NOMO-1 (cell line): Measurements from ENCODE around the gene DHRS1.

Experiments used
- DNase-seq, 2 experiments: peaks; one replicate each; lab custom pipeline; 2025; ENCODE audit not compliant: unreplicated experiment in 2 of 2; lab: John Stamatoyannopoulos, UW

The DHRS1 gene

DNA sequence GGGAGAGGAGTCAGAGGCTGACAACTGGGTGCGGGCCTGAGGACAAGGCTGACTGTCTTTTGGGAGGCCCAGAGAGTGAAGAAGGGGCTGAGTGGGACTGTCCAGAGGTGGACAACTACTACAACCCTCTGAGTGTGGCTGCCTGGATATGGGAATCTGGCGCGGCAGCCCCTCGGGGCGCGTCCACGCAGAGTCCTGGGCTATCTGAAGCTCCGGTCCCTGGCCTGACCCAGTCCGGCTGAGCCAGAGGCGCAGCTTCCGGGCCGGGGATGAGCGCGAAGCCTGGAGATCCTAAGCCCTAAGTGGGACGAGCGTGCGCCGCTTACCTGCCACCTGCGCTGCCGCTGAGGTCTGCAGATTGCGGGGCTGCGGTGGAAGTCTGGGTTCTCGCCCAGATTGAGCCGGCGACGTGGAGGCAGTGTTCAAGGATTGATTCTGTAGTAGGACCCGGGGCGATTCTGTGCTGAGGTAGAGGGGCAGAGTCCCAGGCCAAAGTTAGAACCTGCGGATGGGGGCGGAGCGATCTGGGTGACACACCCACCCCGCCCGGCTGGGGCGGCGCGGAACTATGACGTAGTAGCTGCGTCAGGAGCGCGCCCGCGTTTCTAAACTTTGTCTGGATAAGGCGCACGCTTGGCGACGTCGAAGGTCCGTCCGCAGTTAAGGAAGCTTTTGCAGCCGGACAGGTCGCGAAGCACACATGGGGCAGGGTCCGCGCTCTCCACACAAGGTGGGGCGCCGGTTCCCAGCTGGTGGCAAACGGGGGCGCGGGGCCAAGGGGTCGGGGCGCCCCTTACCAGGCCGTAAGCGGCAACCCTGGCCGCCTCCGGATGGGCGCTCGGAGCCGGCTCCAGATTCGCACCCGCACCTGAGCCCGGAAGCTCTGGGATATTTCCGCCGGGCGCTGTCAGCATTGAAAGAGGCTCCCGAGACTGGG lies at the start of gene DHRS1, which contains the start of gene NOP9:
Gene DHRS1 (minus strand): TSS at position 526 of the 937 bp plus-strand sequence. CDS start 674 bp downstream, outside the sequence.
Gene NOP9 (plus strand): TSS at position 596 of the 937 bp plus-strand sequence. CDS start 105 bp downstream, at position 701.
- peak; percentile 83 to 88 for DNase-seq

DNA sequence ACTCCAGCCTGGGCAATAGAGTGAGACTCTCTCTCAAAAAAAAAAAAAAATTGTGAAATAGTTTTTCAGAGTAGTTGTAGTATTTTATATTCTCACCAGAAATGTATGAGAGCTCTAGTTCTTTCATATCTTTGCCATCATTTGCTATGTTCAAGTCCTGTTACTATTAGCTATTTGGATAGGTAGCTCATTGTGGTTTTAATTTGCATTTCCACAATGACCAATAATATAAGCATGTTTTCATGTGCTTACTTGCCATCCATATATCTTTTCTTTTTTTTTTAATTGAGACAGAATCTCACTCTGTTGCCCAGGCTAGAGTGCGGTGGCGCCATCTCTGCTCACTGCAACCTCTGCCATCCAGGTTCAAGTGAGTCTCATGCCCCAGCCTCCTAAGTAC lies 48.6 kb upstream of the DHRS1 start:
- no peak for DNase-seq

DNA sequence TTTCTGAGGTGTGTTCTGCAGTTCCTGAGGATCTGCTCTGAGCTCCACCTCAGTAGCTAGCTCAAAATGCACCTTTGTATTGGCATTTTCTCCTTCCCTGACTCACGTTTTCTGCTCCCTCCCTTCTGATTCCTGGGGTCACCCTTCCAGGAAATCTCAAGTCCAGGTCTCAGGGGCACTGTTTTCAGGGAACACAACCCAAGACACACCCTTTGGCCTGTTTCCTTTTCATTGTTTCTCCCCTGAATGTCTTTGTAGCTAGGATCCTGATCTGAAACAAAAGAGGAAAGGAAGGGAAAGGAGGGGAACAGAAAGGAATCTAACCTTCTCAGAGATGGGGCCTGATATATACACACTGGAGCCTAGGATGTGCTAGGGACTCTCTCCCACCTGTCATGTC lies 47.6 kb upstream of the DHRS1 start:
- no peak for DNase-seq

DNA sequence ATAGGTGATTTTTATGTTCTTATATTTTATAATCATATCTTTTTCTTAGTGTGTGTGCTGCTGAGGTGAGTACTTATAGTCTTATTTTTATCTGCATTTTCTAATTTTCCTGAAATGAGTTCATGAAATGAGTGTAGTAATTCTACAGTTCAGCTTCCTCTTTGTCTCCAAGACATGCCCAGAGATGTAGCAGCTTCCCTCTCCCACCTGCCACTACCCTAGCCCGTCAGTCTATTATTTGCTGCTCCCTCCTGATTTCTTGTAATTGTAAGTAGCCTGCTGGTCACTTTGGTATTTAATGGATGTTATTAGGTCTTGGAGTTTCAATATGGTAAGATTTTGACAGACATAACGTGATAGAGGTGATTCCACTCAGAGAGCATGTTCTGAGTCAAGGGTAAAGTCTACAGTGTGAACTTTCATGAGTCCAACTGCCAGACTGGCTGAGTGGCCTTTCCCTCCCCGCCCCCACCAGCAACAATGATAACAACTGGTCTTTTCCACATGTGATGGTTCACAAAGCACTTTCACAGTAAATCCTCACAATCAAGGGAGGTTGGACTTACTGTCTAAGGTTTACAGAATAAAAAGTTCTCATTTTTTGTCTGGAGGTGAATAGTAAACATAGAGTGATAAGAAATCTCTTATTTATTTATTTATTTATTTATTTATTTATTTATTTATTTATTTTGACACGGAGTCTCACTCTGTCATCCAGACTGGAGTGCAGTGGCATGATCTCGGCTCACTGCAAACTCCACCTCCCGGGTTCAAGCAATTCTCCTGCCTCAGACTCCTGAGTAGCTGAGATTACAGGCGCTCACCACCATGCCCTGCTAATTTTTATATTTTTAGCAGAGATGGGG lies 44.4 kb upstream of the DHRS1 start:
- peak in 1 of 2 experiments; percentile 40 for DNase-seq

DNA sequence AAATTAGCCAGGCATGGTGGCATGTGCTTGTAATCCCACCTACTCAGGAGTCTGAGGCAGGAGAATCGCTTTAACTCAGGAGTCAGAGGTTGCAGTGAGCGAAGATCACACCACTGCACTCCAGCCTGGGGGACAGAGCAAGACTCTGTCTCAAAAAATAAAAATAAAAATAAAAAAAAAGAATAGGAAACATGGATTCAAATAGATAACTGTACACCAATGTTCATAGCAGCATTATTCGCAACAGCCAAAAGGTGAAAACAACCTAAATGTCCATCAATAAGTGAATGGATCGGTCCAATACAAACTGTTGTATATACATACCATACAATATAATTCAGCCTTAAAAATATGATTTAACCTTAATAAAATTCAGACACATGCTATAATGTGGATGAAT lies 43.3 kb upstream of the DHRS1 start:
- DNase-seq, result no peak

DNA sequence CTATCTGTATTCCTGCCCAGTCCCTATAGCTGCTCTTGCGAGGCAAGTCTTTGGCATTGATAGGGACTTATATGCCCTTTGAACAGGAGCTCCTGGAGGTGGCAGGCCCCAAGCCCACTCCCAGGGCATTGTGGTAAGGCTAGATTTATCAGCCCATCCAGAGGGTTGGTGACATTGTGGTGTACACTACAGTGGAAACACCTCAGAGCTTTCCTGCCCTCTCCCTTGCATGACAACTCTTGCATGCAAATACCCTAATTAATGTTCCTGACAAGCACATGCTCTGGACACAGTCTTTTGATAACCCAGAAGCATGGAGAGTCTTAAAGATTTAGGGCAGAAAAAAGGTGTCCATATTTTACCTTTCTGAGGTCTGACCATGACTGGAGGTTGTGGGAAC lies 41.0 kb upstream of the DHRS1 start:
- no peak for DNase-seq

DNA sequence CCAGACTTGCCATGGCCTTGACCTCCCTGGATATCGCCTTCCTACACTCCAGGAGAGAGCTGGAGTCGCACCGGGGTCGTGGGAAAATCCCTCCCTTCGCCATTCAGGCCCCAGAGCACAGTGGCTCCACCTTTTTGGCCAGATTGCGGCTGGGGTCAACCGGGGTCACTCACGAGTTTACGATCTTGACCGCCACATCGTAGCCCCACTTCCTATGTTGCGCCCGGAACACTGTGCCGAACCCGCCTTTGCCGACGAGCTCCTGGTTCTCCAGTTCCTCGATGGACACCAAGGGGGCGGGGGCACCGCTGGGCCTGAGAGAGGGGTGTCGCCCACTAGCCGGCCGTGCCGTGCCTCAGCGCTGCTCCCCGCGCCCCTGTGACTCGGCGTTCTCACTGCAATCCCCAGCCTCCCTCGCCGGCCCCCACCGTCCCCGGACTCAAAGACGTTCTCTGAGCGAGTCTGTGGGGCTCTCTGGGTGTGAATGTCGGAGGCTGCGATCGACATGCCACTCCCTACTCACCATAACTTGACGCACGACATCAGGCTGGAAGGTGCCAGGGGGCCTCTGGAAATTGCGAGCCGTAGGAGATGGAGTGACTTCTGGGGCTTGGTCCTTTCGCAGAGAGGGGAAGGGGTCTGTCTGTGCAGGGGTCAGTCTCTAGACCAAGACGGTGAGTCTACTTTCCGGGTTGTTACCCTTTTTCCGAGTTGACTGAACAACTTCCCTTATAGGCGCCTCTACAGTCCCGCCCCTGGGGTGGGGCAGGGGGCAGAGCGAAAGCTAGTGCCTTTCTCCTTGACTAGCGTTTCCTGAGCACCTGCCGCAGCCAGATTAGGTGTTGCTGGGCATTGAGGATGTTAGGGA lies 39.9 kb upstream of the DHRS1 start, which contains the start of gene RIPK3:
Gene RIPK3 (minus strand): TSS at position 708 of the 868 bp plus-strand sequence. CDS start 165 bp downstream, at position 543.
- peak; percentile 74 to 76 for DNase-seq

DNA sequence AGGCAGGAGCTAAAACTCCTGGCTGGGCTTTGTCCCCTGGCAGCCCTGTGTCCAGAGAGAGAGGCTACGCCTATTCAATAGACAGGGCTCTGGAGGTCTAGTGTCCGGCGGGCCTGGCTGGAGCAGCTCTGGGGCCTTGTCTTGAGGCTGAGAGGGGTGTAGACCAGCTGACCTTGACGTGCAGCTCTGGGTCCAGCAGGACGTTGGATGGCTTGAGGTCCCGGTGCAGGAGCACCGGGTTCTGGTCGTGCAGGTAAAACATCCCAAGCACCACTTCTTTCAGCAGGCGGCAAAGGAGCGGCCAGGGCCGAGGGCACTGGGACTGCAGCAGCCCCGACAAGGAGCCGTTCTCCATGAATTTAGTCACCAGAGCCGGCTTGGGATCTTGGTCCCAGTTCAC lies 39.3 kb upstream of the DHRS1 start:
- no peak for DNase-seq

DNA sequence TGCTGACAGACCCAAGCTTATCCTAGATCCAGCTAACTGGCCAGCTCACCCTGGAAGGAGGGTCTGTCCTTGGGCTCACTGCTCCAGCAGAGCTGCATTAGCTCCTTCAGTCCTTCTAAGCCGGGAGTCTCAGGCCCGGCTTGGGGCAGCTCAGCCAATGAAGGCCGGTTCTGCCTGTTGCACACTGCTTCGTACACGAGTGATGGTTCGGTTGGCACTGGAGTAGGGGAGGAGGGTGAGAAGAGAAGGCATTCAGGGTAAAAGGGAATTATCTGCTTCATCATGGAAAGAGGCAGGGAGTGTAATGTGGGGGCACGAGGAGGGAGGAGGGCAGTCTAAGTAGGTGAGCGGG lies 38.2 kb upstream of the DHRS1 start:
- DNase-seq, result no peak

DNA sequence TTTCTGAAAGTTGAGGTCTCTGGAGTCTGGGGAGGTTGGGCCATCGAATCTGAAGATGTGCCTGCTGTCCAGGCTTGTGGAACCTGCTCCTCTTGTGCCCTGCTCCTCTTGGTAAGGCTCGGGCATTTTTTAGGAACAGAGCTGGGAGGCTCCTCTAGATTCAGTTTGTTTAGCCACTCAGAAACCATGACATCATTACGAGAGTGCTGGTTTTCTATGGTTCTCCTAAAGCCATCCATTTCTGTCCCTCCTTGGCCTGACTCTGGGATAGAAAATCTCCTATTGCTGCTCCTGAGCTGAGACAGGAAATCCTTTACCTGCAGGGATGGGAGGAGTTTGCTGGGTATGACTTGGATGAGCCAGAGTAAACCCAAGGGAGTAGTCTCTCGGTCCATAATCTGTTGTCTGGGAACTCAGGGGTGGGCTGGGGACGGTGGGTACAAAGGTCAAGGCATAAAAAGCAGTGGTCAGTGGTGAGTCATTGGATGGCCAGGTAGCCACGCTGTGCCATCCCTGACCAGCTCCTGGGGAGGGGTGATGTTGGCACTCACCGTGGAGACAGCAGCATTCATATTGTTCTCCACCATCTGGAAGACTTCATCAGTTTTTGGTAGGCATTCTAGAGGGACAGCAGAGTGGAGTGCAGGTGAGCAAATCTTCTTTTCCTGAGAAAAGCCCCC lies 37.7 kb upstream of the DHRS1 start:
- no peak for DNase-seq

DNA sequence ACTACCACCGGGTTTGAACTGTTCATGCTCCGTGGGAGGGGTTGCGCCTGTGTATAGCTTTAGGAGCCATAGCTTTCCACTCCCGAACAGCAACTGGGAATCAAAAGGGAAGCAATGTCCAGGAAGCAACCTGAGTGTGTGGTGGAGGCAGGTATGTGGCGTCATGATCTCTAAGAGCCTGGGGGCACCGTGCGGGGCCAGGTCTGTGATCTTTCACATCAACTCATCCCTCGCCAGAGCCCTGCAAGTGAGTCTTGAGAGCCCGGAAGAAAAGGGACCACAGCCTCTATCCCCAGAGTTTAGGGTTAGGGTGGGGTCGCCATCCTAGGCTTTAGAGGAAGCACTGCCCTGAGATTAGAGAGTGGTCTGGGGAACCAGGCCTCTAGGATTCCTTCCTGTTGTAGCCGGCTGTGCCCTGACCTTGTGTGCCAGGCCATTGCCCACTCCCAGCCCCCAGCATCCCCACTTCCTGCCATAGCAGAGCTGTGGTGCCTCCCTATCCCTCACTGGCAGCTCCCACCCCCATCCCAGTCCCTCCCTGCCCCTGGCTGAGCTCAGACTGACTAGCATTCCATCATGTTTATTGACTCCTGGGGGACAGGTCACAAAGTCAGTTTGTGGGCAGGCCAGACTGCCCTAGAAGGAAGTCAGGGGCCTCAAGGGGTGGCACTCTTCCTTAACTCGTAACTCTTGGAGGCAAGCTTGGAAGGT lies 36.0 kb upstream of the DHRS1 start:
- DNase-seq, result peak; percentile 50 to 58

DNA sequence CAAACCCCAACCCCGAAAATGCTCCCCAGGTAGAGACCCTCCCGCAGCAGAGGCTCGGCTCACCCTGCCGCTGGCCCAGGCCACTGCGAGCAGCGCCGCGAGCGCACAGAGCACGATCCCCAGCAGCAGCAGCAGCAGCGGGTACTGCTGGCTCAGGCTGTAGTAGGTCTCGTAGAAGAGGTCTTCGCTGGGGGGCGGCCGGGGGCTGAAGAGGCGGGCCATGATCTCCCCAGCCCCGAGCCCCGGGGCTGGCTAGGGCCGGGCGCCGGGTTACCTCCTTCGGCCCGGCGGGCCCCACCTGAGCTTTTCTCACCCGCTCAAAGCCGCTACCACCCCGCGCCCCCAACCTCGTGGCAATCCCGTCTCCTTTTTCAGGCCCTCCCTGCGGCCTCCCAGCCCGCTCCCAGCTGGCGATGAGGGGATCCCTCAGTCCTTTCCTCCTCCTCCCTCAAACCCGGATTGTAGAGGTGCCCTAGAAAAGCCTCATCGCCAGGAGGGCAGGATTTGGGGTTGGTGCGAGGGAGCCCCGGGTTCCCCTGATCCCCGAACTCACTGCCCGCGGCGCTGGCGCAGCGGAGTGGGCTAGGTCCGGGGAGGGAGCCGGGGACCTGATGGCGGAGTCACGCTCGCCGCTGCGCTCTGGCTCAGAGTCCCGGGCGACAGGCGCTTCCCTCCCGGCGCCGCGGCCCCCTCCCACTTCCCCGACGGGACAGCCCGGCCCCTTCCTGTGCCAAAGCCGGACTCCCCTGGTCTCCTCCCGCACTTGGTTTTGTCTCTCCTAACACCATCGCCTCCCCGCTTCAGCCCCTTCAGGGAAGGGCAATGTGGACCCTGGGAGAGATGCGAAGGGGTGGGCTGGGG lies 35.1 kb upstream of the DHRS1 start, which contains the start of gene ADCY4:
Gene ADCY4 (minus strand): TSS at position 641 of the 861 bp plus-strand sequence. CDS start 419 bp downstream, at position 222.
- DNase-seq, result no peak

DNA sequence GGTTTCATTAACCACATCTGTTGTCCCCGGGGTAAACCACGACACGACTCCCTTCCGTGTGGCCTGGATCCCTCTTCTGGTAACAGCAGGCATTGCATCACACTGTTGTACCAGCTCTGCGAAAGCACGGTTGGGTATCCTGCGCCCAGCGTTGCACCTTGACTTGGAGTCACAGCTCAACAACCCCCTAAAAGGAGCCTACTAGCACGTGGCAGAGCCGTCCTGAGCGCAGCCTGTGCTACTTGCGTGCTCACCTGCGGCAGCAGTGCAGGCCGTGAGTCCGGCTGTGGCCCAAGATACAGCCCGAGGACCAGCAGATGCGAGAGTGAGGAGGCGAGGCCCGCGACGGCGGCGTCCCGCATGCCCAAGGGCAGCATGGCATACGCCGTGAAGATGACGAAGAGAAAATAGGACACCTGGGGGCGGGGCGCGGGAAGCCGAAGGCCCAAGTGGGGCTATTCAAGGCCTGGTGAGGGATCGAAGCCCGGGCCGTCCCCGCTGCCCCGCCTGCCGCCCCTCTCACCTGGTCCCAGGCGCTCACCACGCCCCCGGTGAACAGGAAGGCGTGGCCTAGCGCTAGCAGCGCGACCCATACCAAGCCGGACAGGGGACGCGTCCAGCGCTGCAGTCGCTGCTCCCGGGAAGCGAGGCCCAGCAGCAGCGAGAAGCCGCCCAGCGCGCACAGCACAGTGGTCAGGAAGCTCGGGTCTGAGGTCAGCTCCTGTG lies 32.9 kb upstream of the DHRS1 start:
- peak; percentile 39 to 76 for DNase-seq

DNA sequence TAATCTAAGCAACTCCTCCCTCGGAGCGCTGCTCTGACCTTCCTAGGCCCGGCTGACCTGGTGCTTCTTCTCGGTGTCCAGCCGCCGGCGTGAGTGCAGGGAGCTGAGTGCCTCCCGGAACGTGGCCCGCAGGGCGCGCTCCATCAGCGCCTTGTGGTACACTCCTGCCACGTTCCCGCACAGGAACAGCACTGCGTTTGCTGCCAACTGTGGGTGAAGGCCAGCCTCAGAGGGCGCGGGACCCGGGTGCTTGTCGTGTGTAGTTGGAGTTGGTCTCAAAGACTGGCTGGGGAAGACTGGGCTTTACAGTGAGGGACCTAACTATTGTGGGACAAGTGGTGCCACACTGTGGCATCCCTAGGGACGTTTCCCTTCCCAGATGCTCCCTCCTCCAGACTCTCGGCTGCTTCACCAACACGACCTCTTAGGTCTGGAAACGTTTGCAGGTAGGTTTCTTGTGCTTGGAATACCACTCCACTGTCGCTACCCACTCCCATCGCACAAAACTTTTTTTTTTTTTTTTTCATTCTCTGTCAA lies 32.2 kb upstream of the DHRS1 start:
- DNase-seq, result no peak

DNA sequence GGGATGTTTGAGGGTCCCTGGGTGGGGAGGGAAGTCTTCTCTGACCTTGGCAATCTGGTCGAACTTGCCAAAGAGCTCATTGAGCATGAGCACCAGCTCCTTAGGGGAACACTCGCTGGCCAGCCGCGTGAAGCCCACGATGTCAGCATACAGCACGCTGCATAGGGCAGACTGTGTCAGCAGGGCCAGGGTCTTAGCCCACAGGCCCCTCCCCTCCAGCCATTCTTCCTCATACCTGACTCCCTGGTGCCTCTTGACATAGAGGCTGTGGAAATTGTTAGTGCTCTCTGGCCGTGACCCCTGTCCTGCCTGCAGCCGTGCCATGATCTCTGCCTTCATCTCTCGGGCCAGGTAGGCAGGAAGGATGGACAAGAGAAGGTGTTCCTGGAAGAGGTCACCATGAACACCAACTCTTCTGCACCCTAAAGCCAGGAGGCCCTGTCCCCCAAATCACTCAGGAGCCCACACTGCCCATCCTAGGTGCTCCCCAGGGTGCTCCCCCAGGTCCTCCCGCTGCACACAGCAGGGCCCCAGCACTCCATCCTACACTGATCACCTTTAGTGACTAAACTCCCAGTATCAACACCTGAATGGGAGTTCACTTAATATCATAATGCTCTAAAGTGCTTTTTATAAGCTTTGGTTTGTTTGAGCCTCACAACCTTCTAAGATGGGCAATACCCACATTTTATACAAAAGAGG lies 31.5 kb upstream of the DHRS1 start:
- DNase-seq, result no peak

DNA sequence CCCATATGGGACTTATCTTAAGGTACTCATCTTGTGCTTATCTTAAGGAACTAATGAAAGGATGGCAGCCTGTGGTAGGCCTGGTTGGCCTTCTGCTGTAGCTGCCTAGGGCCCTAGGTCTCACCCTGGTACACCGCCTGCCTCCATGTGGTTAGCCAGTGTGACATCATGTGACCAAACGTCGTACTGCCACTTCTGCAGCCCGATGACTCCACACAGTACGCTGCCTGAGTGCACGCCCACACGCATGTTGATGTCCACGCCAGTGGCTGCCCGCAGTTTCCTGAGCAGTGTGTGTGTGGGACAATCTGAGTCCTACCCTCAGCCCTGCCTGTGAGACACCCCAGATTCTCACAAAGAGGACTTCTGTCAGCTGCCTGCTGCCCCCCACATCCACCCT lies 30.2 kb upstream of the DHRS1 start:
- DNase-seq, result peak; percentile 35 to 56
